ENCODE measurements around the gene TAF8.

TAF8 gene

DNA sequence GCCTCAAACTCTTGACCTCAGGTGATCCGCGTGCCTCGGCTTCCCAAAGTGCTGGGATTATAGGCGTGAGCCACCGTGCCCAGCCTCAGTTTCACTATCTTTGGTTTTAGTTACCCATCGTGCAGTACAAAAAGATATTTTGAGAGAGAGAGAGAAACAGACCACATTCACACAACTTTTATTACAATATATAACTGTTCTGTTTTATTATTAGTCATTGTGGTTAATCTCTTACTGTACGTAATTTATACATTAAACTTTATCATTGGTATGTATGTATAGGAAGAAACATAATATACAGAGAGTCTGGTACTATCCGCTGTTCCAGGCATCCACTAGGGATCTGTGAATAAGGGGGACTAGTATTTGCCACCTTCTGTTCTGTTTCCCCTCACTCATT lies 29.4 kb upstream of the TAF8 start:
- TF ChIP-seq, protein P1, sequence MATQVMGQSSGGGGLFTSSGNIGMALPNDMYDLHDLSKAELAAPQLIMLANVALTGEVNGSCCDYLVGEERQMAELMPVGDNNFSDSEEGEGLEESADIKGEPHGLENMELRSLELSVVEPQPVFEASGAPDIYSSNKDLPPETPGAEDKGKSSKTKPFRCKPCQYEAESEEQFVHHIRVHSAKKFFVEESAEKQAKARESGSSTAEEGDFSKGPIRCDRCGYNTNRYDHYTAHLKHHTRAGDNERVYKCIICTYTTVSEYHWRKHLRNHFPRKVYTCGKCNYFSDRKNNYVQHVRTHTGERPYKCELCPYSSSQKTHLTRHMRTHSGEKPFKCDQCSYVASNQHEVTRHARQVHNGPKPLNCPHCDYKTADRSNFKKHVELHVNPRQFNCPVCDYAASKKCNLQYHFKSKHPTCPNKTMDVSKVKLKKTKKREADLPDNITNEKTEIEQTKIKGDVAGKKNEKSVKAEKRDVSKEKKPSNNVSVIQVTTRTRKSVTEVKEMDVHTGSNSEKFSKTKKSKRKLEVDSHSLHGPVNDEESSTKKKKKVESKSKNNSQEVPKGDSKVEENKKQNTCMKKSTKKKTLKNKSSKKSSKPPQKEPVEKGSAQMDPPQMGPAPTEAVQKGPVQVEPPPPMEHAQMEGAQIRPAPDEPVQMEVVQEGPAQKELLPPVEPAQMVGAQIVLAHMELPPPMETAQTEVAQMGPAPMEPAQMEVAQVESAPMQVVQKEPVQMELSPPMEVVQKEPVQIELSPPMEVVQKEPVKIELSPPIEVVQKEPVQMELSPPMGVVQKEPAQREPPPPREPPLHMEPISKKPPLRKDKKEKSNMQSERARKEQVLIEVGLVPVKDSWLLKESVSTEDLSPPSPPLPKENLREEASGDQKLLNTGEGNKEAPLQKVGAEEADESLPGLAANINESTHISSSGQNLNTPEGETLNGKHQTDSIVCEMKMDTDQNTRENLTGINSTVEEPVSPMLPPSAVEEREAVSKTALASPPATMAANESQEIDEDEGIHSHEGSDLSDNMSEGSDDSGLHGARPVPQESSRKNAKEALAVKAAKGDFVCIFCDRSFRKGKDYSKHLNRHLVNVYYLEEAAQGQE (IDR thresholded peaks at IDR 0.05; ENCODE audit: low read depth): no peak
- TF ChIP-seq CREB1 (IDR thresholded peaks at IDR 0.05; ENCODE audit: low read depth) (no peak), TEAD4 (IDR thresholded peaks at IDR 0.05) (no peak), ZBTB7A (IDR thresholded peaks at IDR 0.05; ENCODE audit: low read depth) (no peak), TAF1 (IDR thresholded peaks at IDR 0.05; ENCODE audit: low read depth) (no peak), RAD21 (IDR thresholded peaks at IDR 0.05; ENCODE audit: low read depth) (no peak), EP300 (IDR thresholded peaks at IDR 0.05; ENCODE audit: borderline replicate concordance) (no peak), EGR1 (IDR thresholded peaks at IDR 0.05) (no peak), CEBPB (IDR thresholded peaks at IDR 0.05) (no peak), NFIC (IDR thresholded peaks at IDR 0.05) (no peak), YY1 (IDR thresholded peaks at IDR 0.05; ENCODE audit: low read depth) (no peak)
- TF ChIP-seq, protein P2, sequence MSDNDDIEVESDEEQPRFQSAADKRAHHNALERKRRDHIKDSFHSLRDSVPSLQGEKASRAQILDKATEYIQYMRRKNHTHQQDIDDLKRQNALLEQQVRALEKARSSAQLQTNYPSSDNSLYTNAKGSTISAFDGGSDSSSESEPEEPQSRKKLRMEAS (IDR thresholded peaks at IDR 0.05): no peak
- TF ChIP-seq, protein P3, sequence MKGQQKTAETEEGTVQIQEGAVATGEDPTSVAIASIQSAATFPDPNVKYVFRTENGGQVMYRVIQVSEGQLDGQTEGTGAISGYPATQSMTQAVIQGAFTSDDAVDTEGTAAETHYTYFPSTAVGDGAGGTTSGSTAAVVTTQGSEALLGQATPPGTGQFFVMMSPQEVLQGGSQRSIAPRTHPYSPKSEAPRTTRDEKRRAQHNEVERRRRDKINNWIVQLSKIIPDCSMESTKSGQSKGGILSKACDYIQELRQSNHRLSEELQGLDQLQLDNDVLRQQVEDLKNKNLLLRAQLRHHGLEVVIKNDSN (IDR thresholded peaks at IDR 0.05): no peak

DNA sequence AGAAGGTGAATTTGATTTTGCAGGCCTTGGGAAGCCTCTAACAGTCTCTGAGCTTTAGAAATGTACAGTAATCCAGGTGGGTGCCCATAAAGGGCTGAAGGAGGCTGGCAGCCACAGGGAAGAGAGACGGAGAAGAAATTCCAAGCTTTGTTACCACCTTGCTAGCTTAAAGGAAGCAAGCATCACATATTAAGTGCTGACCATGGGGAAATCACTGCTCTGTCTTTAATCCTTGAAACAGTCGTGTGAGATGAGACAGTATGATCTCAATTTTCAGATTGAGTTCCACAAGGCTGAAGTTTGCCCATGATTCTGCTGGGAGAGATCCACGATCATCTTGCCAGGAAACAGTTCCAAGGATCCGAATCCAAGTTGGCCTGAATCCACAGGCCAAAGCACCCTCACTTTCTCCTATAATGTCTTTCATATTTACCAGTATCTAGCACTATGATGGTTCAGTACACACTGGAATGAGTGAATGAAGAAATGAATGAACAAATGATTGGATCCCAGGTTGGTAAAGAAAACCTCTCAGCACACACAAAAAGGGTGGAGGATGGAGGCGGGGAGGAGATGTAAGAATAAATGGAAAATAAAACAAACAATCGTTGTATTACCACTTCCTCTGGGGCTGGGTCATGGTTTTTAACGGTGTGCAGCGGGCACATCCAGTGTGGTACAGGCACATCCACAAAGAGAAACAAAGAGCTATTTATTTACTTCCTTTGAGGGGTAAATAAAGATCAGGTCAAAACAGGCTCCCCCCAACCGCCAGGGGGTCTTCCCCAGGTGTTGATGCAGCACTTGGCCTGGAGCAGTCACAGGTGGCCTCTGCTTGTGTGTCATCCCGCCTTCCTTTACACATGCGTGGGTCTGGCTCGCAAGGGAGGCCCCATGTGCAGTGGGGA lies 28.2 kb upstream of the TAF8 start:
- no peak for TF ChIP-seq CEBPB (IDR thresholded peaks at IDR 0.05)
- no peak for TF ChIP-seq RAD21 (IDR thresholded peaks at IDR 0.05; ENCODE audit: low read depth)
- TF ChIP-seq, protein P2 (IDR thresholded peaks at IDR 0.05): no peak
- TF ChIP-seq EP300 (IDR thresholded peaks at IDR 0.05; ENCODE audit: borderline replicate concordance): no peak
- no peak for TF ChIP-seq EGR1 (IDR thresholded peaks at IDR 0.05)
- TF ChIP-seq, protein P1 (IDR thresholded peaks at IDR 0.05; ENCODE audit: low read depth): no peak
- TF ChIP-seq YY1 (IDR thresholded peaks at IDR 0.05; ENCODE audit: low read depth): no peak
- no peak for TF ChIP-seq CREB1 (IDR thresholded peaks at IDR 0.05; ENCODE audit: low read depth)
- no peak for TF ChIP-seq NFIC (IDR thresholded peaks at IDR 0.05)
- TF ChIP-seq TAF1 (IDR thresholded peaks at IDR 0.05; ENCODE audit: low read depth): no peak
- TF ChIP-seq TCF12 (IDR thresholded peaks at IDR 0.05; ENCODE audit: low read depth): no peak
- no peak for TF ChIP-seq ZBTB7A (IDR thresholded peaks at IDR 0.05; ENCODE audit: low read depth)

DNA sequence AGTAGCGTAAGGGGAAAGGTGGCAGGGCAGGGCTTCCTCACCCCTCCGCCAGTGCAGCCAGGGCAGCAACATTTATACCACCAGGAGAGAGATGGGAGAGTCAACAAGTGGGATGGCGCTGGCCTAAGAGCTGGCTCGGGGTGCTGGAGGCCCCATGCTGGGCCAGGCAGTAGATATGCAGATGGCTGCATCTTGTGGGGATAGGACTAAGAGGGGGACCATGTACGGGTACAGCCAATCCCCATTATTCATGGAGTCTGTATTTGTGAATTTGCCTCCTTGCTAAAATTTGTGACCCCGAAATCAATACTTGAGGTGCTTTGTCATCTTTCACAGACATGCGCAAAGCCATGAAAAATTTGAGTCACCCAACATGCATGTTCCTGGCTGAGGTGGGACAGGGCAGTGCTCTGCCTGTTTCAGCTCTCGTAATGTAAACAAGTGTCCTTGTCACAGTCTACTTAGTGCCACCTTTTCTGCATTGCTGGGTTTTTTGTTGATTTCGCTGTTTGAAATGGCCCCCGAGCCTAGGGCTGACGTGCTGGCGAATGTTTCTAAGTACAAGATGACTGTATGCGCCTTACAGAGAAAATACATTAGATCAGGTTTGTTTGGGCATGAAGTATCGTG lies 27.5 kb upstream of the TAF8 start:
- no peak for TF ChIP-seq FOXM1 (IDR thresholded peaks at IDR 0.05; ENCODE audit: borderline replicate concordance, low read depth)
- no peak for TF ChIP-seq ZBTB7A (IDR thresholded peaks at IDR 0.05; ENCODE audit: low read depth)
- no peak for TF ChIP-seq TCF12 (IDR thresholded peaks at IDR 0.05; ENCODE audit: low read depth)
- no peak for TF ChIP-seq EGR1 (IDR thresholded peaks at IDR 0.05)
- TF ChIP-seq YY1 (IDR thresholded peaks at IDR 0.05; ENCODE audit: low read depth): no peak
- TF ChIP-seq, protein P1 (IDR thresholded peaks at IDR 0.05; ENCODE audit: low read depth): no peak
- TF ChIP-seq TAF1 (IDR thresholded peaks at IDR 0.05; ENCODE audit: low read depth): no peak
- no peak for TF ChIP-seq CEBPB (IDR thresholded peaks at IDR 0.05)
- TF ChIP-seq, protein P2 (IDR thresholded peaks at IDR 0.05): no peak
- no peak for TF ChIP-seq CREB1 (IDR thresholded peaks at IDR 0.05; ENCODE audit: low read depth)
- no peak for TF ChIP-seq TEAD4 (IDR thresholded peaks at IDR 0.05)
- TF ChIP-seq RAD21 (IDR thresholded peaks at IDR 0.05; ENCODE audit: low read depth): no peak
- TF ChIP-seq EP300 (IDR thresholded peaks at IDR 0.05; ENCODE audit: borderline replicate concordance): no peak
- no peak for TF ChIP-seq NFIC (IDR thresholded peaks at IDR 0.05)
- TF ChIP-seq, protein P3 (IDR thresholded peaks at IDR 0.05): no peak
